Fibroblast of skin of left biceps (primary cell): ENCODE data around the gene OR10Z1.

Experiments used
- DNase-seq, 2 experiments: peaks; one replicate each; pipeline ENCODE4 v3.0.0-alpha.2; 2013; ENCODE audit warnings: low read depth in 2 of 2

Gene OR10Z1

GRCh38 chr1:158604968-158605367, at the start of gene OR10Z1:
Gene OR10Z1 (plus strand): TSS chr1:158605268. CDS start chr1:158606439, 1,171 bp downstream.
- DNase-seq = no peak

DNA sequence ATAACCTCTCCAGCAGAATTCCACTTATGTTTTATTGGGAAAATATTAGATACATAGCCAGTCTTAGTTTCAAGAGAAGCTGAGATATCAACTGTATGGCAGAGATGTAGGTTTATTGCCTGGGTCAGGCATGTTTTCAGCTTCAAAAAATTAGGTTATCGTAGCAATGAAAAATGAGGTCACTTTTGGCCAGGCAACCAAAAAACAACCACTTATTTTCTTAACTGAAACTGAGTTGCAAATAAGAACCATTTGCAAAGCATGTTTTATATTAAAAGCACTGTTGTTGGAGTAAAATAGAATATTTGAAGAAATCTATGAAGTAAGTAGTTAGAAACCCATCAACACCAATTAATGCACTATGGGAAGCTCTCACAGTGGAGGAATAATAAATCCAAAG, 45.4 kb upstream of the OR10Z1 start:
- no peak for DNase-seq

DNA sequence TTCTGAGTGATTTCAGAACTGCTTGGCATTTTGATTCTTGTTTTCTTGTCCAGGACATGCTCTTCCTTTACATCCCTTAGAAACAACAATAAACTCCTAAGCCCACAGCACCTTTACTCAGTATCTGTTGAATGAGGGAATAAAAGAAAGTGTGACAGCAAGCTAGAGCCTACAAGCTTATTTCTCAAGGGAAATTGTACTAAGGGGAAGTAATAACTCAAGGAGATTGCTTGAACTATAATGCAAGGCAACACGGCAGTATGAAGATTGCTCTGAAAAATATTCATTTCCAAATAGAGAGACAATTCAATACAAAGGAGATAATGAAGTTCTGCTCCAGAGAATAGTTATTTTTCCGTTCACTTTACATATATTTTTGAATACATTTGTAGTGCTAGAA, 41.2 kb upstream of the OR10Z1 start:
- no peak for DNase-seq

DNA sequence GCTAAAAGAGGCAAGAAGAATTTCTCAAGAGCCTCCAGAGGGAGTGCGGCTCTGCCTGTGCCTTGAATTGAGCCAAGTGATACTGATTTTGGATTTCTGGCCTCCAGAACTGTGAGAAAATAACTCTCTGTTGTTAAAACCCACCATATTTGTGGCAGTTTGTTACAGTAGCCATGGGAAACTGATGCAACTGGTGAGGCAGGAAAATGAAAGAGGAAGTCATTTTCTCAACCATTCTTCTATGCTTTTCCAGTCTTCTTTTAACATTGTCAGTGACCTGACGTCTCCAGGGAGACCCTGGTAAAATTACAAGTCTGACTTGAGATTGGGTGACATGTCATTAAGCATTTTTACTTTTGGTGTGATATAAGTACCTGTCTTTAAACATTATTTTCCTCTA, 40.5 kb upstream of the OR10Z1 start:
- DNase-seq = no peak

DNA sequence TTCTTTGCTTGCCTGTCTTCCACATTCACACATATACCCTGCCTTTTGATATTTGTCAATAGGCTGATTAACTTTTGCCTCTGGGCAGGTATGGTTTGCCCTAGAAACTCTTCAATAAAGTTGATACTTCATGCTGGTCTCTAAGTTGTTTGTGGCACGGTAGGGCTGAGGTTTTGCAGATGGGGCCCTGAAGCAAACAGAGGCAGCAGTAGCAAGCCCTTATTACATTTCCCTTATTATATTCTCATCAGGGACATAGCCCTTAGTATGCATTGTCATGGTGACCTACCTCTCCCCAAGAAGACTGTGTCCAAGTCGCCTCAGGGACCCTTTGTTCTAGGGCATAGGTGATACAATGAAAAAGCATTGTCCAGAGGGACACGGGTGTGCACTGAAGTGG, 34.6 kb upstream of the OR10Z1 start, which contains the start of gene OR6P1:
Gene OR6P1 (minus strand): TSS at position 101 of the 400 bp plus-strand sequence. CDS start 6,976 bp downstream, outside the sequence.
- no peak for DNase-seq

GRCh38 chr1:158572226-158572625, 32.8 kb upstream of the OR10Z1 start:
- DNase-seq = no peak

- DNase-seq = no peak
Measured at GRCh38 chr1:158577561-158577960, 27.5 kb upstream of the OR10Z1 start.

DNA sequence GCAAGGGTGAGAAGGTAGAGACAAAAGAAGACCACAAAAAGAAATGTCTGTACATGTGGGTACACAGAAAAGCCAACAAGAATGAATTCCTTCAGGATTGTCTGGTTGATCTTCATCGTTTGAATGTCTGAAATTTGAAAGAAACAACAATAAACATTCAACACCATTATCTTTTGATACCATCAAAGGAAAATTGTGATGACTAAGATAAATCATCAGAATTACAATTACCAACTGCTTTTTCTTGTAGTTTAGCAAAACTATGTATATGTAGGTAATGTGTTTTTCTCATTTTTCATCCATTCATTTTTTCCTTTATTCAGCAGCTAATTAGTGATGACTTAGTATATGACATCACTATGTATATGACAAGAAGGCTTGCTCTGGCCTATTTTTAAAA, 25.3 kb upstream of the OR10Z1 start, which contains the start of gene OR10X1:
Gene OR10X1 (minus strand): TSS at position 167 of the 400 bp plus-strand sequence. CDS start 0 bp downstream, at position 167.
- DNase-seq = no peak

GRCh38 chr1:158583962-158584361, 21.1 kb upstream of the OR10Z1 start:
- DNase-seq = no peak

DNA sequence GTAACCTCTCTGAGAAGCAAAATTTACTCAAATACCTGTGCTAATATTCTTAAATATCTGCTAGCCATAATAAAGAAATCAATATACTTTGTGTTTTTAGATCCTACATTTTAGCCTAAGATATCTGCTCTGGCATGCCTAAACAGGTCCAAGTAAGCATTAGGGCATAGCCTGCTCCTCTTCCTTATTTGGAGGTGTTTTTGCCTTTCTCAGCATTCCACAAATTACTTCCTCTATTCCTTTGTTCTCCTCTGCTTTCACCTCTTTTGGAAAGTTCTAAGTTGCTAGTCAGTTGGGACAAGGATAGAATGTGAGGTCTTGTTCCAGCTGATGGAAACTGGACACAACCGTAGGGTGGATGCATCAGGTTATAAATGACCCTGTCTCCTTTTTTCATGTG, 18.1 kb upstream of the OR10Z1 start:
- no peak for DNase-seq

- no peak for DNase-seq
Measured at GRCh38 chr1:158600735-158601134, 4.3 kb upstream of the OR10Z1 start.

DNA sequence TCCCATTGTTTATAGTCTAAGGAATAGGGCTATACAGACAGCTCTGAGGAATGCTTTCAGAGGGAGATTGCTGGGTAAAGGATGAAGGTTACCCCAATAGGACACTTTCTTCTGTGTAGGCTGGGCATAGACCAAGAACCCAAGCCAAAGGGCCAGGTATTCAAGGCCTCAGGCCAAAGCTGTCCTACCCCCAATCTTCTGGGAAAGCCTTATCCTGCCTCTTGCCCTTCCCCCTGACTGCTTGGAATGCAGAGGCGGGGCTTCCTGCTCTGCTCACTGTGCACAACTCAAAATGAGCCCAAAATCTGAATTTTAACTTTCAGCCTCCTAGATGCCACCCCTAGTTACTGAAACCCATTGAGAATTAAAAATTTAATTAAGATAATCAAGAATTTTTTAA, 2.2 kb downstream of the OR10Z1 start:
- no peak for DNase-seq

DNA sequence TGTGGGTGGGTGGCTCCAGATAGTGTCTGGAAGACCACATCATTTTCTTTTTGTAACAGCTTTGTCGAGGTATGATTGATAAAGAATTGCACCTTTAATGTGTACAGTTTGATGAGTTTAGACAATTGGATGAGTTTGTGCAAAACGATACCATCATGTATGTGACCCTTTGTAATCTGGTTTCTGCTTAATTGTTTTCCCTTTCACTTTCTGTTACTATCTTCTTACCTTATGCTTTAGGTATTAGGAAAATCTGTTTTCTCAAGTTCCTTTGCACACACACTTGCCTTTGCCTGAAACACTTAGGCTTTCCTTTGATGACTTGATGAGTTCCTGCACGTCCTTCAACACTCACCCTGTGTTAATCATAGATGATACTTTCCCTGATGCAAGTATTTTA, 6.8 kb downstream of the OR10Z1 start:
- no peak for DNase-seq

GRCh38 chr1:158613764-158614163, 8.7 kb downstream of the OR10Z1 start:
- DNase-seq = no peak

GRCh38 chr1:158638146-158638545, 33.1 kb downstream of the OR10Z1 start:
- no peak for DNase-seq

DNA sequence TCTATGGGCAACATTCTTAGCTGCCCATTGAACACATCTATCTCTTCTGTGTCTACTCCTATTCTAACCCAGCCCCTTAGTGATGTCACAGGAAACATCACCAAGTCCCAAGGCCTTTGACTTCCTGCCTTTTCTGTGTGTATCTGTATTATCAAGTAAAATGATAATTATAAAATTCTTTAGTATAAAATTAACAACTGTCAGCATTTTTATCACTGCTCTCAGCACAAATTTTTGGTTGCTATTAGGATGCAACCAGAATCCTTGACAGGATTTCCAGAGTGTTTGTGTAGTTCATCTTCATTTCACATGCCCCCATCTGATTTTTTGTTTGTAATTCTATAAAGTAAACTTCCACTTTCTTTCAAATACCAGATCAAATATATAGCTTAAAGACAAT, 33.8 kb downstream of the OR10Z1 start:
- no peak for DNase-seq

DNA sequence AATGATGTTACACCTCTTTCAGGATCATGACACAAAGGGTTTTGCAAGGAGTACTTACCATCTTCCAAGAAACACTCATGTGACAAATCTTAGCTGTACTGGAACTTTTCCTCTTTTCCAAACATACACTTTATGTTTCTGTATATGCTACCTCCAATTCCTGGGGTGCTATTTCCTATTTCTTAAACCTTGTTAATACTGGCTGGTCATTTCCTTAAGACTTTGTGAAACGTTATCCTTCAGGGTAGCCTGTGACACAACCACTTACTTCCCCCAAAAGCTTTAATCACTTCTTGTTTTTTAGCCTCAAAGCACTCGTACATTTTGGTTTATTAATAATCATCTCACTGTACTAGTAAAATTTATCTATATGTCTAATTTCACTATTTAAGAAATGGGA, 39.4 kb downstream of the OR10Z1 start:
- DNase-seq = no peak

DNA sequence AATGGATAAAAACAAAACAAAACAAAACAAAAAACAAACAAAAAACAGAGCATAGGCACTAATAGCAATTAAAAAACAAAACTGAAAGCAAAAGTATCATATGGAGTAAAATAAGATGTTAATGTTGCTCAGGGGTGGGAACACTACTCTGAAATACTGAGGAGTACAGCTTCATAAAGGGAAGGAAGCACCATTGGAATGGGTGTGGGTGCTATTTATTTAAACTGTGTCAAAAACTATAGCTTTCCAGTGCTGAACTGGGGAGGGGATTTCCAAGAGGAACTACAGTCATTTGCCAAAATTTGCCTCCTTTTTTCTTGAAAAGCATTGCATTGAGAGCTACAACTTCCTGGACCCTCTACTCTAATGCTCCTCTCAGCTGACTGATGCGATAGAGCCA, 41.4 kb downstream of the OR10Z1 start:
- no peak for DNase-seq

GRCh38 chr1:158649052-158649451, 44.0 kb downstream of the OR10Z1 start:
- DNase-seq = no peak

- no peak for DNase-seq
Measured at GRCh38 chr1:158652721-158653334, 47.8 kb downstream of the OR10Z1 start.

DNA sequence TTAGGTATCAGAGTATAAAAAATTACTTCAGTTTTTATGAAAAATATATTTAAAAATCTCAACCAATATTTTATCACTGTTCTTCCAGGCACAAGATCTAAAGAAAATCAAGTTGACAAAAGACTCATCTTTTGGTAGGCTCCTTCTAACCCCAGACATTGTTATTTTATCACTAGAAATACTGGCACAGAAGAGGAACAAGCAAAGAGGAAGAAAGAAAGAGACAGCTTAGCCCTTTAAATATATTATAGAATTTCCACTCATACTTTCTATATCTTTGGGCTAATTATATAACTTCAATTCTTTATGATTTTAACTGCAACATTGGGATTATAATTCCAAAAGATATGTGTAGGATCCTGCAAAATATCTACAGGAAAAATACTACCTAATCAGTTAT, 49.0 kb downstream of the OR10Z1 start:
- no peak for DNase-seq

DNA sequence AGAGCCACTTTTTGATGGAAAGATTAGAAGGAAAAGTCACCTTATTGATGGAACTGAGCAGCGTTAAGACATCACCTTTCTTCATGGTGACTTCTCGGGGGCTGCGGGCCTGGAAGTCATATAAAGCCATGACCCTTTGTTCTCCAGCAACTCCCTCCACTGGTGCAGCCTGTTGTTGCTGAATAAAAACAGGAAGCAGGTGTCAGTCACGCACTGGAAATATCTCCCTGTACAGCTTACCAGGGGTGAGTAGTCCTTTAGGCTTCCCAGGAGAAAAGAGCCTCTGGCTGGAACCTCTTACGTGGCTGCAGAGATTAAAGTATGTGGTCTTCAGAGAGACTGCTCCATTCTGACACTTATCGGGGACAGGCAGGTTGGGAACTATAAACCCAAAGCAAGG, 49.5 kb downstream of the OR10Z1 start:
- DNase-seq = no peak
